Neural crest cell (in vitro differentiated cells): ENCODE measurements around the gene ZDHHC21. TPM values are rescaled to one million over a fixed set of nuclear protein-coding genes. Genes with fewer than 3 reads are reported as not detected.
A peak's percentile ranks its signal among the peaks of the same experiment; 100 is the strongest.

Experiments
- DNase-seq: peaks from one replicate; pipeline ENCODE4 v3.0.0; 2021; ENCODE audit warnings: low read depth, mixed read lengths, low spot score
- H3K27ac Mint-ChIP-seq: one replicate; pipeline ENCODE4 v1.8.0; 2021; ENCODE audit warnings: mild to moderate bottlenecking, mixed read lengths; ENCODE audit not compliant: unreplicated experiment
- H3K27me3 Mint-ChIP-seq: 2 replicates; pipeline ENCODE4 v1.8.0; 2021; ENCODE audit warnings: low read depth, mild to moderate bottlenecking, mixed read lengths
- H3K36me3 Mint-ChIP-seq: 2 replicates; pipeline ENCODE4 v1.8.0; 2021; ENCODE audit warnings: low read depth, mild to moderate bottlenecking, mixed read lengths
- H3K4me1 Mint-ChIP-seq: 2 replicates; pipeline ENCODE4 v1.8.0; 2021; ENCODE audit warnings: mixed read lengths
- H3K4me3 Mint-ChIP-seq: one replicate; pipeline ENCODE4 v1.8.0; 2021; ENCODE audit warnings: mild to moderate bottlenecking, mixed read lengths
- H3K9me3 Mint-ChIP-seq: 2 replicates; pipeline ENCODE4 v1.8.0; 2021; ENCODE audit warnings: mixed read lengths
- CTCF ChIP-seq: fragments of 200-600 bp; sonication (generic); conservative IDR thresholded peaks from 2 replicates; pipeline ENCODE4 v1.5.0; 2021; ENCODE audit warnings: antibody characterized with exemption, mild to moderate bottlenecking
- total RNA-seq: library from RNA; stranded (reverse); gene quantifications from 2 replicates; pipeline ENCODE4 v1.2.1, GENCODE V29; 2021

The ZDHHC21 gene
- total RNA-seq, 1 donor from 2014 or later, result 13.2 TPM

GRCh38 chr9:14662060-14662453, 31.2 kb downstream of the ZDHHC21 start:
- Mint-ChIP-seq H3K4me3 (no peak overlapping the region), H3K4me1 (peaks cover 19% of the 10 kb centered on the region), H3K9me3 (no peaks in the 10 kb centered on the region), H3K27ac (no peak overlapping the region), H3K36me3 (peaks cover 23% of the 10 kb centered on the region), H3K27me3 (no peaks in the 10 kb centered on the region)
- DNase-seq, result no peak
- no peak for TF ChIP-seq CTCF

- H3K27ac Mint-ChIP-seq, result no peak overlapping the region
- DNase-seq, result no peak
- H3K4me3 Mint-ChIP-seq, result no peak overlapping the region
- H3K4me1 Mint-ChIP-seq, result peaks cover 19% of the 10 kb centered on the region
- no peaks in the 10 kb centered on the region for H3K27me3 Mint-ChIP-seq
- H3K36me3 Mint-ChIP-seq, result peaks cover 25% of the 10 kb centered on the region
- H3K9me3 Mint-ChIP-seq, result no peaks in the 10 kb centered on the region
- peak; percentile 73 for TF ChIP-seq CTCF
Measured at GRCh38 chr9:14661421-14662059, 31.7 kb downstream of the ZDHHC21 start.

GRCh38 chr9:14660721-14661120, 32.5 kb downstream of the ZDHHC21 start:
- H3K9me3 Mint-ChIP-seq, result peaks cover 2% of the 10 kb centered on the region
- no peaks in the 10 kb centered on the region for H3K27me3 Mint-ChIP-seq
- H3K4me1 Mint-ChIP-seq, result peaks cover 19% of the 10 kb centered on the region
- TF ChIP-seq CTCF, result no peak
- DNase-seq, result no peak
- H3K36me3 Mint-ChIP-seq, result peaks cover 31% of the 10 kb centered on the region
- H3K27ac Mint-ChIP-seq, result peak overlapping the region; percentile 8
- H3K4me3 Mint-ChIP-seq, result no peak overlapping the region

- no peak for TF ChIP-seq CTCF
- H3K4me1 Mint-ChIP-seq, result peaks cover 14% of the 10 kb centered on the region
- no peak for DNase-seq
- peaks cover 10% of the 10 kb centered on the region for H3K9me3 Mint-ChIP-seq
- H3K27me3 Mint-ChIP-seq, result no peaks in the 10 kb centered on the region
- H3K36me3 Mint-ChIP-seq, result peaks cover 53% of the 10 kb centered on the region
- no peak overlapping the region for H3K4me3 Mint-ChIP-seq
- no peak overlapping the region for H3K27ac Mint-ChIP-seq
Measured at GRCh38 chr9:14654932-14655331, 38.3 kb downstream of the ZDHHC21 start.

- Mint-ChIP-seq H3K27ac (no peak overlapping the region), H3K36me3 (peaks cover 45% of the 10 kb centered on the region), H3K4me1 (no peaks in the 10 kb centered on the region), H3K27me3 (no peaks in the 10 kb centered on the region), H3K4me3 (no peak overlapping the region), H3K9me3 (peaks cover 10% of the 10 kb centered on the region)
- no peak for DNase-seq
- TF ChIP-seq CTCF, result no peak
Measured at GRCh38 chr9:14653511-14653910, 39.7 kb downstream of the ZDHHC21 start.
